Stomach (tissue), 9 donors: ENCODE data around the gene RRAGC. TPM values are rescaled to one million over a fixed set of nuclear protein-coding genes. Genes with fewer than 3 reads are reported as not detected.

Experiments used
- DNase-seq, 2 donors: peaks; one replicate each; pipeline versions ENCODE4 v3.0.0 to v3.0.0-alpha.2; 2013 to 2019
- H3K27ac ChIP-seq, 5 donors: fragments of 200-600 bp in 4 of 5; sonication (generic) in 4 of 5; one replicate each; pipeline ENCODE4 v1.5.1; 2013 to 2019; ENCODE audit warnings: mild to moderate bottlenecking in 1 of 5, moderate library complexity in 1 of 5
- H3K27me3 ChIP-seq, 3 donors: fragments of 200-600 bp; sonication (generic); one replicate each; pipeline ENCODE4 v1.5.1; 2017 to 2019; ENCODE audit warnings: mixed run types in 1 of 3
- H3K36me3 ChIP-seq, 4 donors: fragments of 200-600 bp; sonication (generic); 1 replicate in 3 of 4; 2 replicates in 1 of 4; pipeline ENCODE4 v1.5.1; 2016 to 2019
- H3K4me1 ChIP-seq, 4 donors: fragments of 200-600 bp; sonication (generic); one replicate each; pipeline ENCODE4 v1.5.1; 2016 to 2019
- H3K4me3 ChIP-seq, 4 donors: fragments of 200-600 bp; sonication (generic) in 3 of 4; one replicate each; pipeline ENCODE4 v1.5.1; 2016 to 2019; ENCODE audit warnings: mild to moderate bottlenecking in 1 of 4
- H3K9me3 ChIP-seq, 4 donors: fragments of 200-600 bp; sonication (generic); one replicate each; pipeline ENCODE4 v1.5.1; 2016 to 2019
- CTCF ChIP-seq, 7 experiments: fragments of 450-650 bp in 4 of 7; fragments of 200-600 bp in 3 of 7; sonication (generic) in 3 of 7; IDR thresholded peaks; one replicate each; pipeline ENCODE4 v1.5.1; 2016 to 2019; ENCODE audit warnings: antibody characterized with exemption in 7 of 7, control low read depth in 2 of 7, mild to moderate bottlenecking in 1 of 7
- EP300 ChIP-seq: sonication (generic); formaldehyde crosslinking; IDR thresholded peaks from one replicate; pipeline ENCODE4 v1.6.1; 2017; ENCODE audit warnings: antibody characterized with exemption
- POLR2A ChIP-seq, 4 donors: fragments of 450-650 bp; IDR thresholded peaks; one replicate each; pipeline ENCODE4 v1.6.1; 2016; ENCODE audit warnings: antibody characterized with exemption in 4 of 4, control low read depth in 2 of 4, mild to moderate bottlenecking in 1 of 4, moderate library complexity in 1 of 4
- POLR2AphosphoS5 ChIP-seq, 3 donors: sonication (generic); formaldehyde crosslinking; IDR thresholded peaks; one replicate each; pipeline ENCODE4 v1.6.1; 2016; ENCODE audit warnings: antibody characterized with exemption in 3 of 3
- WGBS, 5 donors: extraction: QIAGEN DNeasy Blood & Tissue Kit in 3 of 5; methylation state at CpG; one replicate each; pipeline versions ENCODE4 v1.1.5 to v1.1.7; 2013 to 2018; 5-methylcytosine and 5-hydroxymethylcytosine counted together
- intact Hi-C: fragments of 100-400 bp; cut with DNase I; formaldehyde crosslinking; loops from one replicate; pipeline ENCODE4 v1.15.1; 2023; ENCODE audit warnings: low total_unique reads
- polyA plus RNA-seq, 3 donors: library from polyadenylated mRNA; stranded (reverse); fragments of 200-250 nt; gene quantifications; one replicate each; pipeline ENCODE4 v1.2.3, GENCODE V29; 2013
- total RNA-seq, 5 donors: library from RNA; depleted of rRNA; stranded (reverse); fragments of >200 nt; gene quantifications; one replicate each; pipeline versions ENCODE4 v1.1.0 to v1.2.3, GENCODE V29; 2014 to 2016
- donor health status: healthy with polysubstance abuse.
- donor health status: Bipolar disorder and iron deficiency.
- donor health status: healthy.

The RRAGC gene
- total and polyA plus RNA-seq, 8 donors: 1.2 to 25.0 (median 11.2) TPM

GRCh38 chr1:38899560-38899959, 40.0 kb upstream of the RRAGC start:
- H3K27ac ChIP-seq: no peak overlapping the region
- H3K9me3 ChIP-seq: no peaks in the 10 kb centered on the region
- 63 to 72% (median 67%) methylated on average over 2 to 4 of the region's 4 CpGs for WGBS, 5 donors
- no peaks in the 10 kb centered on the region for H3K27me3 ChIP-seq
- no peaks in the 10 kb centered on the region for H3K36me3 ChIP-seq
- intact Hi-C loops: no loop called here
- TF ChIP-seq EP300 (no peak), POLR2AphosphoS5 (IDR thresholded peaks at IDR 0.05) (no peak), POLR2A (IDR thresholded peaks at IDR 0.05) (no peak), CTCF (IDR thresholded peaks at IDR 0.05) (no peak)
- H3K4me3 ChIP-seq: no peak overlapping the region
- no peak for DNase-seq
- H3K4me1 ChIP-seq: no peaks in the 10 kb centered on the region

- Histone ChIP-seq H3K27ac (no peak overlapping the region), H3K36me3 (no peaks in the 10 kb centered on the region), H3K4me3 (no peak overlapping the region), H3K27me3 (no peaks in the 10 kb centered on the region), H3K4me1 (no peaks in the 10 kb centered on the region), H3K9me3 (no peaks in the 10 kb centered on the region)
- TF ChIP-seq CTCF (IDR thresholded peaks at IDR 0.05): no peak
- TF ChIP-seq POLR2AphosphoS5 (IDR thresholded peaks at IDR 0.05): no peak
- TF ChIP-seq EP300: no peak
- TF ChIP-seq POLR2A (IDR thresholded peaks at IDR 0.05): no peak
- no peak for DNase-seq
- intact Hi-C loops: no loop called here
Observed at GRCh38 chr1:38898653-38899230, 39.2 kb upstream of the RRAGC start.

GRCh38 chr1:38896169-38896568, 36.6 kb upstream of the RRAGC start:
- no peaks in the 10 kb centered on the region for H3K9me3 ChIP-seq
- no peaks in the 10 kb centered on the region for H3K27me3 ChIP-seq
- 92 to 97% (median 95%) methylated on average over 2 of the region's 2 CpGs for WGBS, 5 donors
- intact Hi-C loops: no loop called here
- no peak overlapping the region for H3K27ac ChIP-seq
- TF ChIP-seq EP300 (no peak), CTCF (IDR thresholded peaks at IDR 0.05) (no peak), POLR2A (IDR thresholded peaks at IDR 0.05) (no peak), POLR2AphosphoS5 (IDR thresholded peaks at IDR 0.05) (no peak)
- H3K4me3 ChIP-seq: no peak overlapping the region
- no peaks in the 10 kb centered on the region for H3K4me1 ChIP-seq
- H3K36me3 ChIP-seq: peaks cover 0 to 8% (median 4%) of the 10 kb centered on the region in 4 donors
- DNase-seq: no peak

- intact Hi-C loops: no loop called here
- H3K4me3 ChIP-seq: no peak overlapping the region
- no peak for TF ChIP-seq POLR2A (IDR thresholded peaks at IDR 0.05)
- no peak for TF ChIP-seq EP300
- TF ChIP-seq POLR2AphosphoS5 (IDR thresholded peaks at IDR 0.05): no peak
- TF ChIP-seq CTCF (IDR thresholded peaks at IDR 0.05): no peak
- WGBS, 5 donors: 68 to 89% (median 83%) methylated on average over 1 of the region's 1 CpG
- H3K9me3 ChIP-seq: no peaks in the 10 kb centered on the region
- H3K36me3 ChIP-seq: peaks cover 0 to 8% (median 4%) of the 10 kb centered on the region in 4 donors
- H3K27ac ChIP-seq: no peak overlapping the region
- H3K27me3 ChIP-seq: no peaks in the 10 kb centered on the region
- DNase-seq: no peak
- no peaks in the 10 kb centered on the region for H3K4me1 ChIP-seq
Observed at GRCh38 chr1:38892976-38893375, 33.4 kb upstream of the RRAGC start.
